IPS-NIHi7 (cell line): ENCODE measurements around the gene BANF2.
A peak's percentile ranks its signal among the peaks of the same experiment; 100 is the strongest.

Experiments
- DNase-seq: peaks from one replicate; pipeline ENCODE4 v3.0.0; 2012; ENCODE audit warnings: mixed read lengths; ENCODE audit errors: extremely low spot score

Gene BANF2

GRCh38 chr20:17710379-17711266, 10.9 kb downstream of the BANF2 start:
- DNase-seq, result peak; percentile 58

GRCh38 chr20:17711267-17711627, 11.5 kb downstream of the BANF2 start:
- no peak for DNase-seq

- DNase-seq, result no peak
These were observed 12.4 kb downstream of the BANF2 start for GRCh38 chr20:17712201-17712600.

- DNase-seq, result no peak
These were observed 12.9 kb downstream of the BANF2 start for GRCh38 chr20:17712708-17713107.

GRCh38 chr20:17714597-17714996, 14.8 kb downstream of the BANF2 start:
- DNase-seq, result no peak

- no peak for DNase-seq
These were observed 15.3 kb downstream of the BANF2 start for GRCh38 chr20:17715075-17715474.

- no peak for DNase-seq
These were observed 16.6 kb downstream of the BANF2 start for GRCh38 chr20:17716331-17716730.

GRCh38 chr20:17720755-17721154, 21.0 kb downstream of the BANF2 start:
- no peak for DNase-seq

GRCh38 chr20:17721802-17722486, 22.2 kb downstream of the BANF2 start:
- DNase-seq, result no peak

- DNase-seq, result no peak
These were observed 22.9 kb downstream of the BANF2 start for GRCh38 chr20:17722493-17723300.

GRCh38 chr20:17723301-17723691, 23.5 kb downstream of the BANF2 start:
- DNase-seq, result no peak

- DNase-seq, result no peak
These were observed 25.5 kb downstream of the BANF2 start for GRCh38 chr20:17725094-17725835.

GRCh38 chr20:17726902-17727301, 27.1 kb downstream of the BANF2 start:
- DNase-seq, result no peak

- DNase-seq, result no peak
These were observed 27.6 kb downstream of the BANF2 start for GRCh38 chr20:17727351-17727750.

GRCh38 chr20:17728074-17728473, 28.3 kb downstream of the BANF2 start:
- DNase-seq, result no peak

- DNase-seq, result no peak
These were observed 30.3 kb downstream of the BANF2 start for GRCh38 chr20:17730071-17730470.

GRCh38 chr20:17731233-17731632, 31.5 kb downstream of the BANF2 start:
- no peak for DNase-seq

- DNase-seq, result no peak
These were observed 33.2 kb downstream of the BANF2 start for GRCh38 chr20:17732907-17733521.

GRCh38 chr20:17733767-17734304, 34.1 kb downstream of the BANF2 start:
- no peak for DNase-seq

GRCh38 chr20:17734374-17734773, 34.6 kb downstream of the BANF2 start:
- DNase-seq, result no peak
